Type B pancreatic cell (in vitro differentiated cells): ENCODE results near the gene NFATC3. TPM values are rescaled to one million over a fixed set of nuclear protein-coding genes. Genes with fewer than 3 reads are reported as not detected.
A peak's percentile ranks its signal among the peaks of the same experiment; 100 is the strongest.

Source experiments
- DNase-seq: peaks from one replicate; pipeline ENCODE4 v3.0.0; 2021; ENCODE audit warnings: mixed read lengths; ENCODE audit not compliant: unreplicated experiment; ENCODE audit errors: extremely low spot score
- H3K27ac Mint-ChIP-seq: 2 replicates; pipeline ENCODE4 v1.8.0; 2021; ENCODE audit warnings: mild to moderate bottlenecking, mixed read lengths
- H3K27me3 Mint-ChIP-seq: 2 replicates; pipeline ENCODE4 v1.8.0; 2021; ENCODE audit warnings: mixed read lengths
- H3K36me3 Mint-ChIP-seq: 2 replicates; pipeline ENCODE4 v1.8.0; 2021; ENCODE audit warnings: mixed read lengths
- H3K4me1 Mint-ChIP-seq: one replicate; pipeline ENCODE4 v1.8.0; 2021; ENCODE audit warnings: mixed read lengths; ENCODE audit not compliant: unreplicated experiment
- H3K4me3 Mint-ChIP-seq: 2 replicates; pipeline ENCODE4 v1.8.0; 2021; ENCODE audit warnings: mild to moderate bottlenecking, mixed read lengths
- H3K9me3 Mint-ChIP-seq: 2 replicates; pipeline ENCODE4 v1.8.0; 2021; ENCODE audit warnings: mixed read lengths
- CTCF ChIP-seq: fragments of 200-600 bp; sonication (generic); conservative IDR thresholded peaks from 2 replicates; pipeline ENCODE4 v1.5.0; 2021; ENCODE audit warnings: antibody characterized with exemption, mild to moderate bottlenecking
- total RNA-seq: library from RNA; stranded (reverse); gene quantifications from 2 replicates; pipeline ENCODE4 v1.2.1, GENCODE V29; 2021; ENCODE audit warnings: low replicate concordance

Gene NFATC3
- total RNA-seq, 1 donor from 2014 or later, result 55.5 TPM

DNA sequence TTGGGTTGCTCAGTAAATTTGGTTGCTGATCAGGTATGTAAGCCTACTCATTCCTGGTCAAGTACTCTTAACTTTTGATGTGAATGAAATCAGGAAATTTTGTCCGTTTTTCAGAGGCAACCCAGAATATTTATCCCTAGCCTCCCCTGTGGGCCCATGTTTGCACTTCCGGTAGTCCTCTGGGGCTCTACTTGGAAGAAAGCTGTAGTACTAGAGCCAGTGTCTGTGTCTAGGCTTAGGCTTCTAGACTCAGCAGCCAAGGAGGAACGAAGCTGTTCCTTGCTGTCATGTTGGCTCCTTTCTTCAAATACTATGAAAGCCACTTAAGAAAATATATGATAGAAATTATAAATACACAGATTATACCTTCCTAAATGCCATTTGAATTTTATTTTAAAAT, 129.6 kb downstream of the NFATC3 start:
- Mint-ChIP-seq H3K36me3 (peaks cover 10% of the 10 kb centered on the region), H3K27ac (no peak overlapping the region), H3K4me3 (no peak overlapping the region), H3K9me3 (no peaks in the 10 kb centered on the region), H3K27me3 (no peaks in the 10 kb centered on the region), H3K4me1 (no peaks in the 10 kb centered on the region)
- TF ChIP-seq CTCF, result no peak
- DNase-seq, result no peak

DNA sequence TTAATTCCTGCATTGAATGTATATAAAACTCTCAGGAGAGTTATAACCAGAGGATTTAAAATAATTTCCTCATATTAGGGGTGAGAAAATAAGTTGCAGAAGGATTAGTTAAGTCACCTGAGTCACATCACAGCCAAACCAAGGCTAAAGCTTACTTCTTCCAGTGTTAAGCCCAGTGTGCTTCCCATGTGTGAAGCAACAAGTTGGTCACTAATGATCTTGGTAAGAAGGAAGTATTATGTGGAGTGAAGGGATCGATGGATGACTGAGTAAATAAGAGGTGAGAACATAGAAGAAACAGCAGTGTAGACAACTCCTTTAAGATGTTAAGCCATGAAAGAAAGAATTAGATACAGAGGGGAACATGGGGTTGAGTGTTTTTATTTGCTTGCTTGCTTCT, 130.1 kb downstream of the NFATC3 start:
- H3K27ac Mint-ChIP-seq, result peak overlapping the region; percentile 1
- peaks cover 12% of the 10 kb centered on the region for H3K36me3 Mint-ChIP-seq
- no peaks in the 10 kb centered on the region for H3K9me3 Mint-ChIP-seq
- no peak overlapping the region for H3K4me3 Mint-ChIP-seq
- no peak for DNase-seq
- TF ChIP-seq CTCF, result no peak
- H3K4me1 Mint-ChIP-seq, result no peaks in the 10 kb centered on the region
- no peaks in the 10 kb centered on the region for H3K27me3 Mint-ChIP-seq

DNA sequence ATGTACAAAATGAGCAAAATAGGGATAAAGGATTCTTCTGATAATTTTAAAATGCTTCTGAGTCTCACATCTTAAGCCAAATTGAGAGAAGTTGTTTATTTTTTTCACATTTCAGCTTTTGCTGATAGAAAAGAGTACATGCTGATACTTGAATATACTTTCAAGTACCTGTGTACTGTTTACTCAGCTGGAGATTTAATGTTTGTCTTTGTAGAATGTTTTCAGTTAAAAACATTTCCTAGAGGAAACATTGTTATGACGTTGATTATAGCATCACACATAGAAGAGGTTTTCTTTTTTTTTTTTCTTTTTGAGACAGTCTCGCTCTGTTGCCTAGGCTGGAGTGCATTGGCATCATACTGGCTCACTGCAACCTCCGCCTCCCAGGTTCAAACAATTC, 131.1 kb downstream of the NFATC3 start:
- Mint-ChIP-seq H3K4me1 (no peaks in the 10 kb centered on the region), H3K36me3 (peaks cover 12% of the 10 kb centered on the region), H3K9me3 (no peaks in the 10 kb centered on the region), H3K27me3 (no peaks in the 10 kb centered on the region), H3K4me3 (no peak overlapping the region), H3K27ac (no peak overlapping the region)
- no peak for DNase-seq
- no peak for TF ChIP-seq CTCF

DNA sequence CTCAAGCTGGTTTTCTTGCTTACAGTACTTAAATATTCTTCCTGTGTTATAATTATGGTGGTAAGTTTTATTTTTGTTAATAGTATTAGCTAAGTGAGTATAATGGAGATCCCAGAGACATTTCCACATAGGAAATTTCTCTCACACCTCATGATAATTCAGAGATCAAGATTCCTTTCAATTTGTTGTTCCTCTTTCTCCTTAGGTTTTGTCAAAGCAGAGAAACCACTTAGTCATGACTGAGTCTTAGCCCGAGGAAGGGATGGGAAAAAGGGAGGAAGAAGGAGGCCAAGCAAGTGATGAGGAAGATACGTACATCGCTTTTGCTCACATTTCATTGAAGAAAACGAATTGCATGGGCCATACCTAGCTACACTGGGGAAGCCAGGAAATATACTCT, 132.3 kb downstream of the NFATC3 start:
- DNase-seq, result no peak
- H3K27ac Mint-ChIP-seq, result no peak overlapping the region
- no peaks in the 10 kb centered on the region for H3K9me3 Mint-ChIP-seq
- H3K4me3 Mint-ChIP-seq, result no peak overlapping the region
- peaks cover 12% of the 10 kb centered on the region for H3K36me3 Mint-ChIP-seq
- no peaks in the 10 kb centered on the region for H3K4me1 Mint-ChIP-seq
- no peak for TF ChIP-seq CTCF
- H3K27me3 Mint-ChIP-seq, result no peaks in the 10 kb centered on the region

DNA sequence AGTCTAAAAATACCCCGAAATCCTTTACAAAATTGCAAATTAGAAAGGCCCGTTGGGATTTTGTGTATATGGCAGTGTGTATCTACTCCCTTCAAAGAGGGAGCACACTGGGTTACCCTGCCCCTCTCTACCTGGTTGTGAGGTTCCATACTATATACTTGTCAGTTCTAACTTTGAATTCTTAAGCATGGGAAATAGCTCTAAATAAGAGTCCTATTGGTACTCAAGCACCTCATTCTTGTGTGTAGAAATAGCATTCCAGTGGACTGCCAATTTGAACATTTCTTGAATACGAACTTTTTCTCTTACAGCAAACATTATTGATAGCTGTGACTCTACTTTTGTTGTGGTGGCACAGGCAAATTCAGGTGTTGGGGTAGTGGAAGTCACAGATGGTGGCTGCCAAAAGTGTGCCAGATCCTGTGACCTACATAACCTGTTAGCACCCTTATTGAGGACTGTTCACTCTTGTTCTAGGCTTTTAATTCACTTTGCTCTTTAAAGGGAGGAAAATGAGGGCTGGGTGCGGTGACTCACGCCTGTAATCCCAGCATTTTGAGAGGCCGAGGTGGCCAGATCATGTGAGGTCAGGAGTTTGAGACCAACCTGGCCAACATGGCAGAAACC, 134.7 kb downstream of the NFATC3 start:
- TF ChIP-seq CTCF, result no peak
- peaks cover 12% of the 10 kb centered on the region for H3K36me3 Mint-ChIP-seq
- no peak for DNase-seq
- H3K9me3 Mint-ChIP-seq, result no peaks in the 10 kb centered on the region
- no peaks in the 10 kb centered on the region for H3K4me1 Mint-ChIP-seq
- H3K27ac Mint-ChIP-seq, result no peak overlapping the region
- H3K27me3 Mint-ChIP-seq, result no peaks in the 10 kb centered on the region
- H3K4me3 Mint-ChIP-seq, result no peak overlapping the region

GRCh38 chr16:68223072-68223471, 137.9 kb downstream of the NFATC3 start:
- Mint-ChIP-seq H3K4me1 (no peaks in the 10 kb centered on the region), H3K4me3 (no peak overlapping the region), H3K9me3 (no peaks in the 10 kb centered on the region), H3K36me3 (peaks cover 4% of the 10 kb centered on the region), H3K27ac (no peak overlapping the region), H3K27me3 (no peaks in the 10 kb centered on the region)
- DNase-seq, result no peak
- no peak for TF ChIP-seq CTCF
